ENCODE results near the gene INTS14. TPM values are rescaled to one million over a fixed set of nuclear protein-coding genes. Genes with fewer than 3 reads are reported as not detected.

Gene INTS14
- total and polyA plus RNA-seq, 9 of the 15 experiments (the other 6 are each of a cell fraction or from before 2014, with no cell fraction given) = 30.5 to 92.4 (median 46.5) TPM

DNA sequence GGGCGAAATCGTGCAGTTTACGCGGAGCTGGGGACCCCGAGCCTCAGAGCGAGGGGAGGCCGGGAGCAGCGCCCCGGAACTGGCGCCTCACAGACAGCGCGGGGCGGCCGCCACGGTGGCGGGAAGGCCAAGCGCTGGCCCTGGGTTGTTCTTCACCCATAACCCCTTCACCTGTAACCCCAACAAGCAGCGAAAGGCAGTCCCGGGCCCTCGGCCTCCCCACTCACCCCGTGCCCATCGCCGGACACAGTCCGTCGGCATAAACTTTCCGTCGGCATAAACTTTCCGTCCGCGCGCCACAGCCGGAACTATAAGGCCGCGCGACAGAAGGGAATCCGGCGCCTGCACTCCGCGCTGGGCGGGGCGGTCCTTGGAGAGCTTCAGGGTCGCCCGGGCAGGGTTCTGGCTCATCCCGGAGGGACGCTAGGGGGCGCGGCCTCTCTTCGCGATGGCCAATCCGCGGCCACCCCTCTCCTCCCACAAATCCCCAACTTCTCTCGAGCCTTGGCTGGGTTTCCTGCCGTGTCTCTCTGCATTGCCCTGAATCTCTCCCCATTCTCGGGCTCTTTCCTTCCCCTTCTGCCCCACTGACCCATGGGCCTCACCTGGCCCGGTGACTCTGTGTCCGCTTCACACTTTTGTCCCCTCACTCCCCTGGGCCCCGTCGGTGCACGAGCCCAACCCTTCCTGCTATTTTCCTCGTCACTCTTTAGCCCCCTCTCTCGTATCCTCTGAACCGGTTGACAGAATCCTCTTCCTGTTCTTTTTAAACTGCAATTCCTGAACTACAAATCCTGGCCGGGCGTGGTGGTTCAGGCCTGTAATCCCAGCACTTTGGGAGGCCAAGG is at the start of gene INTS14 (continued):
- peak; percentile 49; the same call in 1 of the 2 replicates for TF ChIP-seq ZNF143 (CRISPR knock-in tag; IDR thresholded peaks at IDR 0.05)
- TF ChIP-seq RB1 (IDR thresholded peaks at IDR 0.05; ENCODE audit: low read depth) = peak; percentile 99
- TF ChIP-seq MAZ (CRISPR knock-in tag; conservative IDR thresholded peaks at IDR 0.05 in 1 of 2, IDR thresholded peaks at IDR 0.05 in 1 of 2) = peak; percentile 100
- TF ChIP-seq ELF1 (tag; IDR thresholded peaks at IDR 0.05) = peak; percentile 85
- no peak for TF ChIP-seq ZNF778 (CRISPR knock-in tag; IDR thresholded peaks at IDR 0.05)
- TF ChIP-seq DIDO1 (tag; IDR thresholded peaks at IDR 0.05; ENCODE audit: low read depth) = peak; percentile 94
- TF ChIP-seq CCNT2 (IDR thresholded peaks at IDR 0.05; ENCODE audit: borderline replicate concordance, extremely low read depth, insufficient read length, low read depth, low read length) = peak; percentile 93
- no peak for TF ChIP-seq MITF (IDR thresholded peaks at IDR 0.05)
- TF ChIP-seq TAF7 (tag; IDR thresholded peaks at IDR 0.05) = peak; percentile 80
- no peak for TF ChIP-seq SRSF9 (IDR thresholded peaks at IDR 0.05; ENCODE audit: borderline replicate concordance, low read depth, low read length)
- peak; percentile 83; the same call in 1 of the 2 replicates for TF ChIP-seq ZZZ3 (IDR thresholded peaks at IDR 0.05)
- TF ChIP-seq HNRNPH1 (optimal IDR thresholded peaks at IDR 0.05; ENCODE audit: low read depth, low read length) = no peak
- TF ChIP-seq, protein P1, sequence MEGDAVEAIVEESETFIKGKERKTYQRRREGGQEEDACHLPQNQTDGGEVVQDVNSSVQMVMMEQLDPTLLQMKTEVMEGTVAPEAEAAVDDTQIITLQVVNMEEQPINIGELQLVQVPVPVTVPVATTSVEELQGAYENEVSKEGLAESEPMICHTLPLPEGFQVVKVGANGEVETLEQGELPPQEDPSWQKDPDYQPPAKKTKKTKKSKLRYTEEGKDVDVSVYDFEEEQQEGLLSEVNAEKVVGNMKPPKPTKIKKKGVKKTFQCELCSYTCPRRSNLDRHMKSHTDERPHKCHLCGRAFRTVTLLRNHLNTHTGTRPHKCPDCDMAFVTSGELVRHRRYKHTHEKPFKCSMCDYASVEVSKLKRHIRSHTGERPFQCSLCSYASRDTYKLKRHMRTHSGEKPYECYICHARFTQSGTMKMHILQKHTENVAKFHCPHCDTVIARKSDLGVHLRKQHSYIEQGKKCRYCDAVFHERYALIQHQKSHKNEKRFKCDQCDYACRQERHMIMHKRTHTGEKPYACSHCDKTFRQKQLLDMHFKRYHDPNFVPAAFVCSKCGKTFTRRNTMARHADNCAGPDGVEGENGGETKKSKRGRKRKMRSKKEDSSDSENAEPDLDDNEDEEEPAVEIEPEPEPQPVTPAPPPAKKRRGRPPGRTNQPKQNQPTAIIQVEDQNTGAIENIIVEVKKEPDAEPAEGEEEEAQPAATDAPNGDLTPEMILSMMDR (IDR thresholded peaks at IDR 0.05 in 2 of 3, conservative IDR thresholded peaks at IDR 0.05 in 1 of 3; ENCODE audit: insufficient read depth in 2 of 3, low read depth in 1 of 3, low read length in 3 of 3) = peak; percentile 72 to 85 (median 80)
- peak; percentile 65; the same call in 1 of the 2 replicates for TF ChIP-seq E2F3 (CRISPR knock-in tag; IDR thresholded peaks at IDR 0.05)
- no peak for TF ChIP-seq ZNF695 (CRISPR knock-in tag; IDR thresholded peaks at IDR 0.05)
- peak; percentile 50; the same call in 1 of the 2 replicates for TF ChIP-seq SMARCE1 (IDR thresholded peaks at IDR 0.05)
- peak; percentile 1 for TF ChIP-seq CHD1 (IDR thresholded peaks at IDR 0.05; ENCODE audit: low read length)
- no peak for TF ChIP-seq MEIS2 (IDR thresholded peaks at IDR 0.05; ENCODE audit: partially characterized antibody)
- TF ChIP-seq, protein P2, sequence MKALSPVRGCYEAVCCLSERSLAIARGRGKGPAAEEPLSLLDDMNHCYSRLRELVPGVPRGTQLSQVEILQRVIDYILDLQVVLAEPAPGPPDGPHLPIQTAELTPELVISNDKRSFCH (CRISPR knock-in tag; IDR thresholded peaks at IDR 0.05) = no peak
- TF ChIP-seq, protein P2 (tag; IDR thresholded peaks at IDR 0.05) = peak; percentile 90
- TF ChIP-seq E2F6 (IDR thresholded peaks at IDR 0.05; ENCODE audit: borderline replicate concordance in 1 of 2, extremely low read depth in 1 of 2, insufficient read depth in 1 of 2, insufficient read length in 1 of 2, low read depth in 1 of 2, low read length in 1 of 2, poor library complexity in 1 of 2, severe bottlenecking in 1 of 2) = peak; percentile 64 to 71
- no peak for TF ChIP-seq CEBPG (CRISPR knock-in tag; IDR thresholded peaks at IDR 0.05)
- TF ChIP-seq CEBPG (tag; conservative IDR thresholded peaks at IDR 0.05 in 1 of 2, IDR thresholded peaks at IDR 0.05 in 1 of 2) = no peak
